ENCODE measurements around the gene JAZF1. TPM values are rescaled to one million over a fixed set of nuclear protein-coding genes. Genes with fewer than 3 reads are reported as not detected.

Gene JAZF1
- total and polyA plus RNA-seq, 2 of the 8 experiments (the other 6 are each of a cell fraction or from before 2014, with no cell fraction given) = 2.6 to 21.8 TPM

GRCh38 chr7:27873981-27874957 is 306.3 kb downstream of the JAZF1 start (continued):
- TF ChIP-seq JUND (IDR thresholded peaks at IDR 0.05; ENCODE audit: low read length) = no peak
- no peak for TF ChIP-seq SIRT6 (IDR thresholded peaks at IDR 0.05; ENCODE audit: low read length)
- no peak for TF ChIP-seq SAP30 (IDR thresholded peaks at IDR 0.05; ENCODE audit: insufficient read depth, insufficient replicate concordance, low read length)
- no peak for TF ChIP-seq TCF12 (IDR thresholded peaks at IDR 0.05; ENCODE audit: low read depth, low read length)
- TF ChIP-seq CHD1 (IDR thresholded peaks at IDR 0.05; ENCODE audit: low read depth, low read length) = no peak
- TF ChIP-seq NRF1 (IDR thresholded peaks at IDR 0.05; ENCODE audit: low read depth, low read length) = no peak
- TF ChIP-seq USF2 (IDR thresholded peaks at IDR 0.05; ENCODE audit: low read length) = no peak

Data from H1 (cell line).